Measurements from ENCODE around the gene ST3GAL3.

ST3GAL3 gene

DNA sequence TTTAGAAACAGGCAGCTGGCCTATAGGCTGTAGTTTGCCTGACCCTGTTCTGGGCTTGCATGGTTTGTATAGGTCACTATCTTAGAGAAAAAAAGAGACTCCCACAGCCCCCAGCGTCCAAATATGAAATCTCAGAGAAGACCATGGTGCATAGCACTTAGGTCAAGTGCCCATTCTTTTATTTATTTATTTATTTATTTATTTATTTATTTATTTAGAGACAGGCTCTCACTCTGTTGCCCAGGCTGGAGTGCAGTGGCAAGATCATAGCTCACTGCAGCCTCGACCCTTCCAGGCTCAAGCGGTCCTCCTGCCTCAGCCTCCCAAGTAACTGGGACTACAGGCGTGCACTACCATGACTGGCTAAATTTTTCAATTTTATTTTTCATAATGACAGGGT lies 175.4 kb downstream of the ST3GAL3 start:
- no peak for DNase-seq

DNA sequence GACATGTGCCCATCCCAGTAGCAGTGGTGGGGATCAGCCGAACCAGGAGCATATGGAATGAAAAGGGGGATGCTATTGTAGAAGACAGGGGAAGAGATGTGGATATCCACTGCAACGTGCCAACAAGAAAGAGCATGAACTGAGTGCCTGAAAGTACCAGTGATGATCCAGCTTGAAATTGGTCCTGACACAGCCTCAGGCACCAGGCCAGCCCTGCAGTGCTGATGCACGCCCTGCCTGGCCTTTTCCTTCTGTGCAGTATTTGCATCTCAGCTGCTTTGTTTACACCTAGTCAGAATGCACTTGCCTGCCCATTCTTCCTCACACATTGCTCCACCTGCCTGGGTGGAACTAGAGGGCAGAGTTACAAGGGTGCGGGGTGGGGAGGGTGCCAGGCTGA lies 176.0 kb downstream of the ST3GAL3 start:
- DNase-seq: no peak

DNA sequence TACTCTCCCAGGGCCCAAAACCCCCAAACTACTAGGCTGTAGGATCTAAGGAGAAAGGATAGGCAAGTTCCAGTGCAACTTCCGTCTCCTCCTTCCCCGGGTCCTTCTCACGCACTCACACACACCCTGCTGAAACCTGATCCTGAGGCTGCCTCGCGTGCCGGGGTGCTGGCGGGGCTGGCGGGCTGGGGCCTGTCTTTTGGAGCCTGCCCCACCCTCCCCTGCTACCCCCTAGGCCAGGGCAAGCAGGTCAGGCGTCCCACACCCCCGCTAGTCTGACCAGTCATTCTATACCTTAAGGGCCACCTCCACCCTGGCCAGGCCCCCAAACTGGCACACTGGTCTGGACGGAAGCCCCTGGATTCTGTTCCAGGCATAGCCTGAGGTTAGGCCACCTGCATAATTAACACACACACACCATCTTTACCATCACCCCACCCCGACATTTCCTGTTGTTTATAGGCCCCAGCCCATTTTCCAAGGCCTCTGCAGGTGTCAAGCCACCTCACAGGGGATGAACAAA lies 178.0 kb downstream of the ST3GAL3 start:
- DNase-seq: no peak

DNA sequence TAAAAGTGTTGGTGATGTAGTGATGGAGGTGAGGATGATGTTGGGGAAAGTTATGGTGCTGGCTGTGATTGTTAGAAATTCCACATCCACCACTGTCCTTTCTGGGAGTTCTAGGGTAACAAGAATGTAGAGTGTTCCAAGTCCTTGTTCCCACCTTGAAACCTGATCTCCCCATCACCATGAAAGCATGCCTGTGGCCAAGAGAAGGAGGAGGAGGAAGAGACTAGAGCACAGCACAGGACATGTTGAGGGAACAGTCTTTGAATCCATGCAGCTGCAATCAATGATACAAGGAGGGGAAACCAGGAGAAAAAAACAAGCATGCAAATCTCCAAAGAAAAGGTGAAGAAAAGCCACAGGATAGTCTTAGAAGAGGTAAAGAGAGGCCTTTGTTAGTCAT lies 180.4 kb downstream of the ST3GAL3 start:
- DNase-seq: no peak

DNA sequence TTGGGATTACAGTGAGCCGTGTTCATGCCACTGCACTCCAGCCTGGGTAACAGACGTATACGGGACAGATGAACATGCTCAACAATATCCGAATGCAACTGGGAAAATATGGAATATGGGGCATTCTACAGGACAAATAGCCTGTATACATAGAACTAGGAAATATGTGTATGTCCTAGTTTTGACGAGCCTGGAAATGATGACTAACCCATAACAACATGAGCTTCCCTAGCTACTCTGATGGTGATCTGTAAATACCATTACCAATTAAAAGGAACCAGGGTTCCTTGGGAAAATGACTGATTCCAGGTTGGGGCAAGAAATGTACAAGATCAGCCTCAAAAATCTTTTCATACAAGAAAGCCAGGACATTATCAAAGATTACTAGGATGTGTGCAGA lies 183.5 kb downstream of the ST3GAL3 start:
- no peak for DNase-seq

DNA sequence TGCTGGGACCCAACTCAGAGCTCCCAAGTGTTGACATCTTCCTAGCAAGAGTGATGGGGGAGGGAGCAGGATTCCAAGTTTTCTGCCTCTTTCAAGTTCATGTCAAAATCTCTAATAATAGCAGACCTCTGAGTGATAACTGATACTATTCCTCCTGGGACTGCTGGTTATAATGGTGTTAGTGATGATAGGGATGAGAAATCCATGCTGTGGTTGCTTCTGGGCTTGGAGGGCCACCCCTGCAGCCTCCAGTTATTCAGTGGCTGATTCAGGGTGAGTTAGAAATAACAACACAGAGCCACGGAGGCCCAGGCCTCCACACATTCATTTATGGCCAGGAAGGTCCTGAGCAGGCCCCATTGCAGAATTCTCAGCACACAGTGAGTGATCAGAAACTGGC lies 185.7 kb downstream of the ST3GAL3 start:
- DNase-seq: no peak

DNA sequence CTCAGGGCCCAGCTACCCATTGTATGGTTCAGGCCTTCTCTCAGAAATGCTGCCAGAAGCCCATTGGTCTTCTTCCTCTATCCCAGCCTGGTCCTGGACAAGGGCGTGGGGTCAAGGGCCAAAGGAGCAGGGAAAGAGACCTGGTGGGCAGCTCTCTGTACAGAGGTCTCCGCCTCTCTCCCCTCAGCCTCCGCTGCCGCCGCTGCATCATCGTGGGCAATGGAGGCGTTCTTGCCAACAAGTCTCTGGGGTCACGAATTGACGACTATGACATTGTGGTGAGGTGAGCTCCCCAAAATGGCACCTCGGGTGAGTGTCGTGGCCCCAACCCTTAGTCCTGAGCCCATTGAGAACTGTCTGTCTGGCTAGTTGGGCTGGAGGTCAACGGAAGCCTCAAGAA lies 191.6 kb downstream of the ST3GAL3 start:
- no peak for DNase-seq

DNA sequence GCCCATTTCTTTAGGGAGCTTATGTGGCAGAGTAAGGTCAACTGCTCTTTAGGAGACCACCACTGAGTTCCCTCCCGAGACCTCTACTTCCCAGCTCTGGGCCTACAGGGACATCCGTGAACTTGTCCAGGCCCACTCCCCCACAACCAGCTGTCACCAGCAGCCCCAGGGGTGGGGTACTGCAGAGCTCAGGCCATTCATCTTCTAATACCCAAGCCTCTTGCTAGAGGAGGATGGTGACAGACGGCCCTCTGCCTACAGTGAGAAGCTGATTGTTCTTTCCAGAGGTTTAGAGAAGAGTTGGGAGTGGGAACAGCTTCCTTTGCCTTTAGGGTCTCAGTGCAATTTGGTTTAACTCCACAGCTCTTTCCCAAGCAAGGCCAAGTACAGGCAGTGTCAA lies 193.1 kb downstream of the ST3GAL3 start:
- DNase-seq: no peak

DNA sequence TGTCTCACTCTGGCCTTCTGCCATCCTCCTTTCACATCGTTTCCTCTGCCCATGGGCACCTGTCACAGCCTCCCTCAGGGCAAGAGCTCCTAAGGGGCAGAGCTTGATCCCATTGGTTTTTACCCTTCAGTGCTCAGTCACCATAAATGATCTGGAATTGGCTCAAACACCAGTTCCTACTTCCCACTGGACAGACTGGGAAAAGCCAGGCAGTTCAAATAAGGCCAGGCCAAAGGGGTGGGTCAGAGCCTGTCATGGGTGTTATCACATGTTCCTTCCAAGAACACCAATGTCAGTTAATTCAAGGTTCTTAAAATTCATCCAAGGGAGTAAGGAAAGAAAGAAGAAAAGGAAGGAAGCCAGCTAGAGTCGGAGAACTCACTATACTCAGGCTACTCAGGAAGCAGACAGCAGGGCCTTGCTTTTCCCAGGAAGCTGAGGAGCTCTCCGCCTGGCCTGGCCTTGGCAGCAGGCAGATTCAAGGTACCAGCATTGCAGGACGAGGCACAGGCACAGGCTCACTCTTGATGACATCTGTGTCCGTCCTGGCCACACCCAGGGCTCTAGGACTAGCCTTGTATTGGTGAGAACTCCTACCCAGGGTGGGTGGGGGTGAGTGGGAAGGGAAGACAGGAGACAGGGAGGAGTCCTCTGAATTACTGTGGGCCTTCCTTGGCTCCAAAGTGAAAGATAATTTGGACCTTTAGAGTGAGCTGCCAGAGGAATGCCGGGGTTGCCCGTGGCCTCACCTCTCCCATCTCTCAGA lies 194.0 kb downstream of the ST3GAL3 start:
- DNase-seq: no peak

DNA sequence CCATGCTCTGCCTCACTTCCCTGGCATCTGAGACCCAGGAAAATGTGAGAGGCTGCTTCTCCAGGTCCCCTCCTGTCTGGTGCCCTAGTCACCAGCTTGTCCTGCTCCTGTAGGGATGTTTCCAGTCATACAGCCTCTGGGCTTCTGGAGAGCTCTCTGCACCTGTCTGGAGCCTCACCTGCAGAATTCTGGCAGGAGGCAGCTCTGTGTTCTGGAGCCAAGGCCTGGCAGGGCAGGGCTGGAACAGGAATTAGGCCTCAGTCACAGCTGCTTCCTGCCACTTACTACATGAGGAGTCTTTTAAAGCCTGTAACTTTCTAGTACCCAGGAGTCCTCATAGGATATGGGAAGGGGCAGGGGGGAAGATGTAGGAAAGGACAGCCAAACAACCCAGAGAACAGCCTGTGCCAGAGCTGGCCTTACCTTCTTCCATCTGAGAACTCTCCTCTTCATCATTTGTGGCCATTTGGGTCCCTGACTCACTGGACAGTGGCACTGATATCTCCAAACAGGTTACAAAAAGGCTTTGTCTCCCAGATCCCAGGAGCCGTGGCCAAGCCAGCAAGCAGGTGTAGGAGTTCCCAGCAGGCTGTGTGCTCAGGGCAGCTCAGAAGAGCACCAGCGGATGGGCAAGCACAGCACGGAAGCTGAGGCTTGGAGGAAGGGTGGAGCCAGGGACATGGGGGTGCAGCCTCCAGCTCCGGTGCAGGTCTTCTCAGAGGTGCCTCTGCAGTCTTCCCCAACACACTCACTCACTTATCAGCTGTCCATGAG lies 194.9 kb downstream of the ST3GAL3 start:
- DNase-seq: no peak

DNA sequence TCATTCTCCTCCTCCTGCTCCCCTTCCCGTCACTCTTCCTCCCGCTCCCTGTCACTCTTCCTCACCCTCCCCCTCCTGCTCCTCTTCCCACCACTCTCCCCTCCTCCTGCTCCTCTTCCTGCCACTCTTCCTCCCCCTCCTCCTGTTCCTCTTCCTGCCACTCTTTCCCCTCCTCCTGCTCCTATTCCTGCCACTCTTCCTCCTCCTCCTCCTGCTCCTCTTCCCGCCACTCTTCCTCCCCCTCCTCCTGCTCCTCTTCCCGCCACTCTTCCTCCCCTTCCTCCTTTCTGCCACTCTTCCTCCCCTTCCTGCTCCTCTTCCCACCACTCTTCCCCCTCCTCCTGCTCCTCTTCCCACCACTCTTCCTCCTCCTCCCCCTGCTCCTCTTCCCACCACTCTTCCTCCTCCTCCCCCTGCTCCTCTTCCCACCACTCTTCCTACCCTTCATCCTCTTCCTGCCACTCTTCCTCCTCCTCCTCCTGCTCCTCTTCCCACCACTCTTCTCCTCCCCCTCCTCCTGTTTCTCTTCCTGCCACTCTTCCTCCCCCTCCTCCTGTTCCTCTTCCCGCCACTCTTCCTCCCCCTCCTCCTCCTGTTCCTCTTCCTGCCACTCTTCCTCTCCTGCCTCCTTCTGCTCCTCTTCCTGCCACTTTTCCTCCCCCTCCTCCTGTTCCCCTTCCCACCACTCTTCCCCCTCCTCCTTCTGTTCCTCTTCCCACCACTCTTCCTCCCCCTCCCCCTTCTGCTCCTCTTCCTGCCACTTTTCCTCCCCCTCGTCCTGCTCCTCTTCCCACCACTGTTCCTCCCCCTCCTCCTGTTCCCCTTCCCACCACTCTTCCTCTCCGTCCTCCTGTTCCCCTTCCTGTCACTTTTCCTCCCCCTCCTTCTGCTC lies 197.6 kb downstream of the ST3GAL3 start:
- DNase-seq: no peak

DNA sequence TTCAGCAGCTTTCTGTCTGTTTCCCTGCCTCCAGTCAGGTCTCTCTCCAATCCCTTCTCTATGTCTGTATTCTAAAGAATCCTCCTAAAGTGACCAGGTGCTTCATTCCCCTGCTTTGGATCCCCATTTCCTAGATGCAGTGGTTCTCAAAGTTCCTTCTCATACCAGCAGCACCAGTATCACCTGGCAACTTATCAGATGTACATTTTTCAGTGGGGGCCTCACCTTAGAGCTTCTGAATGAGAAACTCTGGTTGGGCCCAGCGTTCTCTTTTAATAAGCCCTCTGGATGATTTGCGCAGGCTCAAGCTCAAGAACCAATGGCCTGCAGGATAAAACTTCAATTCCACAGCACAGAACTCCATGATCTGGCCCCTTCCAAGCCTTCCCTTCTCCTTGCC lies 200.9 kb downstream of the ST3GAL3 start:
- no peak for DNase-seq

DNA sequence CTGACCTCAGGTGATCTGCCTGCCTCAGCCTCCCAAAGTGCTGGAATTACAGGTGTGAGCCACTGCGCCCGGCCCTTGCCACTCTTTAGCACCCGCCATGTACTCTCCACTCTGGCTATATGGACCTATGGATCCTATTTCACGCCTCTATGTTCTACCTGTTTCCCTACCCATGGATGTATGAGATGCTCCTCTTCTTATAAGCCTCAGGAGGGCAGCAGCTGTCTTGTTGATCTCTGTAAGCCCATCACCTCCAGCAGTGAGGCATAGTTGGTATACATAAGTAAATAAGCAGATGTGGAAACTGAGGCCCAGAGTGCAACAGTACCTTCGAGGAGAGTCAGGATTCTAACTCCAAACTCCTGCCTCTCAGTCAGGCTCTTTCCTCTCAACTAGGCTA lies 201.5 kb downstream of the ST3GAL3 start:
- no peak for DNase-seq

DNA sequence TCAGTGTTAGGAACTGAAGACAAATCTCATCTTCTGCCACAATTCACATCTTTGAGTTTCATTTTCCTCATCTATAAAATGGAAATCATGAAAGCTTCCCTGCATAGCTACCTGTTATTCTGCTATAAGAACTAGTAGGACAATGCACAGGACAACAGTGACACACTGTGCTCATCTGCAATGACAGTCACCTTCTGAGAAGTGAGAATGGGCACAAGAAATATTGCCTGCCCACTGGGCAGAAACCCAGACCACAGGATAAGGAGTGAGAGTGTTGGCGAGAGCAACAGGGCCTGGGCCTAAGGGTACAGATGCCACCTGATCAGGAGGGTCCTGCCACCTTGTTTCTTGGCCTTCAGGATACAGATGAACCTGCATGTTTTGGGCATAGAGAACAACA lies 203.0 kb downstream of the ST3GAL3 start:
- DNase-seq: no peak

DNA sequence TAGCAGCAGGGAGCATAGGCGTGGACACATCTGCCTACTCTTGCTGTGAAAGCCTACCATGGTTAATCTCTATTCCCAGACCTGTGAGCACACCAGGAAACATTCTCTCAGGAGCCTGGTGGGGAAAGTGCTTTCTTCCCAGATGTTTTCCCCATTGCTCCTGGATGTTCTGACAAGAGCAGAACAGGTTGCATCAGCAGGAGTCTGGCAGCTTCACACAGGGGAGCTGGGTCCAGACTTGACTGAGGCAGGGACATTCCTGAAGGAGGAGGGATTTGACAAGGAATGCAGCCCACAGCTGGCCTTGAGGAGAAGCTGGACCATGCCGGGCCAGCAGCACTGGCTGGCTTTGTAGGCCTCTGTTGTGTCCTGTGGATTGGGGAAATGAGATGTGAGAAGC lies 205.3 kb downstream of the ST3GAL3 start:
- no peak for DNase-seq

DNA sequence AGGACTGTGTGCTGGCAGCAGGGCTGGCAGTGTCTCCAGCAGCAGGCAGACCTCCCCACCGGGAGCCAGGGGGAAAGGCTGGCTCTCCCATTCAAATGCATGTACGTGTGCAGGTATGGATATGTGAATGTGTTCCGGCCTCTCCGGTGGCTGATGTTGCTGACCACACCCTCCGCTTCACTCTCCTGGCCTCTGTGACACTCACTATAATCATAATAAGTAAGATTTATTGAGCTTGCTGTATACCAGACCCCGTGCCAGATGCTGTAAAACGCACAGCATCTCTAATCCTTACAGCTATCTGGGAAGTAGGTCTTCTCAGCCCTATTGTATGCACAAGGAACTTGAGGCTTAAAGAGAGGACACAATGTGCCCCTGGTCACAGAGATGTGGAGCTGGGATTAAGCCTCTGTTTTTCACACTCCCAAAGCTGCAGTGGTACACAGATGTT lies 205.7 kb downstream of the ST3GAL3 start:
- no peak for DNase-seq

DNA sequence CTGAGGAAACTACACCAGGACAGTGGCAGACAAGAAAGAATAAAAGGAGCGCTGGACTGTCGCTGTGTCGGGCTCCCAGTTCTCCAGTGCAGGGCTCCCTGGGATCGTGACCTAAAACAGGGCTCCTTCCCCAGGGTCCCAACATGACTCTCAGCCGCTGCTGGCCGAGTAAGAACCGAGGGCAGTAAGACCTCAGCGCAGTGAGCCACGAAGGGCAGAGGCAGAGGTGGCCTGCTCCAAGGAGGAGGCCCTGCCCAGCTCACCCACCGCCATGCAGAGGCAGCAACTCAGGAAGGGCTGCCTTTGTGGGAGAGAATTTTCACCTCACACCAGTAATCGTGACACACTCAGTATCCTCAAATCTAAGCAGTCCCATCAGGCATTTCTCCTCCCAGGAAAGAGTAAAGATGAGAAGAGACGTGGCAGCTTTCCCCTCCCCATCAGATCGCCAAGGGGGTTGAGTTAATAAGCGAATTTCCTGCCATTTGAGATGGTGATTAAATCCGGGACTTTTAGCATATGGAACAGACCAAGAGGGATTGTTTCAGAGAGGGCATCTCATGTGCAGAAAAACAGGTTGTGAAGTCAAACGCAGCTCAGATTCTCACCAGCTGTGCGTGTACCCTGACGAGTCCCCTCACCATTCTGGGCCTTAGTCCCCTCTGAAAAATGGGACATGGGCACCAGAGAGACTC lies 206.5 kb downstream of the ST3GAL3 start:
- no peak for DNase-seq

DNA sequence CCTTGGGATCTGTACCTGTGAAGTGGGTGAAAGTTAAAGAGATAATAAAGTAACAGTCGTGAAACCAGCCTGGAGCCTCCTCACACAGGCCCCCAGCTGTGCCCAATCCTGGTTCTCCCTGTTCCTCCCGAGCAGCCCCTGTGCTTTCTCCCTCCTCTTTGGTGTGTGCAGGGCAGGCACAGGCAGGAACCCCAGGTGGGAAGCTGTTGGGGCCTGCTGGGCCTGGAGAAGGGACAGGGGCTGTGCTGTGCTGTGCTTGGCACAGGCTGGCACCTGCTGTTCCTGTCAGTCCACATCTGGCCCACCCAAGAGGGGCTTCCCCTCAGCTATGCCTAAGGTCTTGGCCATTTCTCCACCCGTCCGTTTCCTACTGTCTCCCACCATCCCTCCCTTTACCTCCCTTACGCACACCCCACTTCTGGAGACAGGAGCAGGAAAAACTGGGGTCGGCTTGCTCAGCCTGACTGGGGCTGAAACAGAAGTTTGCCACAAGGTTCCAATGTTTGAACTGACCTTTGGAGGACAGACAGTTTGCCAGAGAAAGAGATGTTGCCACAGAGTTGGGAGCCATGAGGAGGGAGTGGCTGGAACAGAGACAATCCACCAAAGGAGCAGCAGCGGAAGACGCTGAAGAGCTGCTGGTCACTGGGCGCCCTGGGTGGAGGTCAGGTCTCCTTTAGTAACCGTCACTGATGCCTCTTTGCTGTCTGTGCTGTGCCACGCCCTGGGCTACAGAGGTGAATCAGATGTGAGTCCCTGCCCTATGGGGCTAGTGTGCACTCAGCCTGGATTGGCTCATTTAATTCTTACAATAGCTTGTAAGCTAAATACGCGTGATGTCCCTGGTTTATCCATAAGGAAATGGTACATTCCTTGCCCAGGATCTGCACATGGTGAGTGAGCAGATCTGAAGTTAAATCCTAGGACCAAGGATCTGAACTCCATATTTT lies 207.5 kb downstream of the ST3GAL3 start:
- no peak for DNase-seq

DNA sequence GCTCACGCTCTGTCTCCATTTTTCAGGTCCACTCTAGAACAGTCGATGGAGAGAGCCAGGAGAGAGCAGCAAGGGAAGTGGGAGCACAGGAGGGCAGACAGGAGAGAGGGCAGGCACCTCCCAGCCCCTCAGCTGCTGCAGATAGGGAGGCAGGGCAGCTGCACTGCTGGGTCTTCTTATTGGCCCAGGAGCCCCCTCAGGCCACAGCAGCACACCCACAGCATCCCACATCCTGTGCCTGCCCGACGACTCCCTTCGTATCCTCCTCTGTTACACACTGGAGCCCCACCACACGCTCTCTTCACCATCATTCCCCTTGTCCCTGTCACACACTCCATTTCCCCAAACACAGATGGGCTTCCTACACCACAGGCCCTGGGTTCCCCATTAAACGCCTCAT lies 212.6 kb downstream of the ST3GAL3 start:
- no peak for DNase-seq

DNA sequence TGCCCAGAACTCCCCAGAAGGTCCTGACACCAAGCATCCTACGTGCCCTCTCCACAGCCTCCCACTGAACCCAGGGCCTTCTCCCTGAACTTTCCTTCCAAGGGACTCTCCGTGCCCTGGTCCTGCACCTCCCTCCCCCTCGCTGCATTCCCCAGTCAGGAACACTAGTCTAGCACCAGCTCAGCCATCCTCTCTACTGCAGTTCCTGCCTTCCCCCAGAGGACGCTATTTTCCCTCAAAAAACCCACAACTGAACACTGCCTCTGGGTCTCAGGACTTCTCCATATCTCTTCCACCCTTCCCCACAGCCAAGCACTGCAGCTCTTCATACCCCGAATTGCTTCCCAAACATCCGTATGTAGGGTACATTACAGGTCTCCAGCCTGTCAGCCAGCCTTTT lies 213.7 kb downstream of the ST3GAL3 start:
- no peak for DNase-seq

DNA sequence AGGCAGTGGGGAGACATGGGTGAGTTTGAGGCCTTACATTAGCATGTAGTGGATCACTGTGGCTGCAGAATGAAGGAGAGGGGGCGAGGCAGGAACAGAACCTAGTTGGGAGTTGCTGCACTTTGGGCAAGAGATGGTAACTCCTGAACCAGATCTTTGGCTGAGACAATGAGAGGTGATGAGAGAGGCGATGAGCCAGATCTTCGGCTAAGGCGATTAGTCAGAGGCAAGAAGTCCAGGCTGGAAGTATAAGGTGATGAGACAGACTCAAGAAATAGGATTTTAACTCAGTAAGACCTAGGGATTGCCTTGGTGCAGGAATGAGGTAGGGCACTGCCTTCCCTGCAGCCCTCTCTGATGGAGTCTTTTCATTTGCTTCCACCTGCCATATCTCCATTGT lies 217.2 kb downstream of the ST3GAL3 start:
- DNase-seq: no peak
